NB4 (cell line): Measurements from ENCODE around the gene NCAPH2.

Experiments used
- DNase-seq: peaks from one replicate; pipeline ENCODE4 v3.0.0; 2010; ENCODE audit warnings: low read depth
- H3K4me3 ChIP-seq: one replicate; pipeline ENCODE4 v1.5.1; 2011; ENCODE audit warnings: mild to moderate bottlenecking, low read depth, low read length, moderate library complexity
- MYC ChIP-seq: IDR thresholded peaks from 2 replicates; pipeline ENCODE4 v1.6.1; 2011; ENCODE audit warnings: low read depth, low read length
- POLR2A ChIP-seq: IDR thresholded peaks from 2 replicates; pipeline ENCODE4 v1.6.1; 2011; ENCODE audit warnings: mild to moderate bottlenecking; ENCODE audit not compliant: insufficient read length; ENCODE audit errors: extremely low read depth
- TF ChIP-seq, protein P1 (sequence below): IDR thresholded peaks from 2 replicates; pipeline ENCODE4 v1.6.1; 2011; ENCODE audit warnings: low read depth, low read length
- TF ChIP-seq, protein P2 (sequence below): IDR thresholded peaks from one replicate; pipeline ENCODE4 v1.5.1; 2012; ENCODE audit warnings: low read depth, low read length

Gene NCAPH2

GRCh38 chr22:50483977-50484853 is 23.8 kb upstream of the NCAPH2 start:
- DNase-seq, result no peak
- H3K4me3 ChIP-seq, result no peak overlapping the region
- TF ChIP-seq MYC (no peak), POLR2A (no peak)

- DNase-seq, result no peak
- no peak overlapping the region for H3K4me3 ChIP-seq
- TF ChIP-seq, protein P1, sequence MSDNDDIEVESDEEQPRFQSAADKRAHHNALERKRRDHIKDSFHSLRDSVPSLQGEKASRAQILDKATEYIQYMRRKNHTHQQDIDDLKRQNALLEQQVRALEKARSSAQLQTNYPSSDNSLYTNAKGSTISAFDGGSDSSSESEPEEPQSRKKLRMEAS, result no peak
- TF ChIP-seq POLR2A (no peak), MYC (no peak)
- TF ChIP-seq, protein P2, sequence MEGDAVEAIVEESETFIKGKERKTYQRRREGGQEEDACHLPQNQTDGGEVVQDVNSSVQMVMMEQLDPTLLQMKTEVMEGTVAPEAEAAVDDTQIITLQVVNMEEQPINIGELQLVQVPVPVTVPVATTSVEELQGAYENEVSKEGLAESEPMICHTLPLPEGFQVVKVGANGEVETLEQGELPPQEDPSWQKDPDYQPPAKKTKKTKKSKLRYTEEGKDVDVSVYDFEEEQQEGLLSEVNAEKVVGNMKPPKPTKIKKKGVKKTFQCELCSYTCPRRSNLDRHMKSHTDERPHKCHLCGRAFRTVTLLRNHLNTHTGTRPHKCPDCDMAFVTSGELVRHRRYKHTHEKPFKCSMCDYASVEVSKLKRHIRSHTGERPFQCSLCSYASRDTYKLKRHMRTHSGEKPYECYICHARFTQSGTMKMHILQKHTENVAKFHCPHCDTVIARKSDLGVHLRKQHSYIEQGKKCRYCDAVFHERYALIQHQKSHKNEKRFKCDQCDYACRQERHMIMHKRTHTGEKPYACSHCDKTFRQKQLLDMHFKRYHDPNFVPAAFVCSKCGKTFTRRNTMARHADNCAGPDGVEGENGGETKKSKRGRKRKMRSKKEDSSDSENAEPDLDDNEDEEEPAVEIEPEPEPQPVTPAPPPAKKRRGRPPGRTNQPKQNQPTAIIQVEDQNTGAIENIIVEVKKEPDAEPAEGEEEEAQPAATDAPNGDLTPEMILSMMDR, result no peak
Measured at GRCh38 chr22:50485221-50486131, 22.5 kb upstream of the NCAPH2 start.

- no peak for DNase-seq
- TF ChIP-seq, protein P2, result no peak
- no peak for TF ChIP-seq MYC
- TF ChIP-seq POLR2A, result no peak
- TF ChIP-seq, protein P1, result no peak
- no peak within 1 kb of the TSS for H3K4me3 ChIP-seq
Measured at GRCh38 chr22:50486561-50487289, 21.3 kb upstream of the NCAPH2 start, which contains the start of gene MIOX. Gene MIOX, plus strand, starts transcription at chr22:50486859. Its CDS starts 39 bp downstream, at chr22:50486898.

DNA sequence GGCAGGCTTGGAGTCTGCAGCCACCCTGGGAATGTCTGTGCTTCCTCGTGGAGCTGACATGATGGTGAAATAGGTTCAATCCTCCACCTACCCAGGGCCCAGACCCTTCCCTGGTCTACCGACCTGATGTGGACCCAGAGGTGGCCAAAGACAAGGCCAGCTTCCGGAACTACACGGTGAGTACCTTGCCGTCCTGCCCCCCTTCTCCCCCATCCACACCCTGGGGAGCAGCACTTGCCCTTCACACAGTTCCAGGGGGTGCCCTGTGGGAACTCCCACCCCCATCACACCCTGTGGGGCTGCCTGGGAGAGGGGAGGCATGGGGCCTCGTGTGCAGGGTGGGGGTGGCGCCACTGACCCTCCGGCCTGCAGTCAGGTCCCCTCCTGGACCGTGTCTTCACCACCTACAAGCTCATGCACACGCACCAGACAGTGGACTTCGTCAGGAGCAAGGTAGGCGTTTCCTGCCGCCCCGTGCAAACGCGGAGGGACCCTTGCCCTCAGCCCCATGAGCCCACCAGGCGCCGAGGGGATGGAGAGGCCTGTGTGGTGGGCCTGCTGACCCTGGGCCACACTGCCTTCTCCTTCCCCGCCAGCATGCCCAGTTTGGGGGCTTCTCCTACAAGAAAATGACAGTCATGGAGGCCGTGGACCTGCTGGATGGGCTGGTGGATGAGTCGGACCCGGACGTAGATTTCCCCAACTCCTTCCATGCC is 20.6 kb upstream of the NCAPH2 start:
- no peak overlapping the region for H3K4me3 ChIP-seq
- DNase-seq, result no peak
- TF ChIP-seq MYC (no peak), POLR2A (no peak)
- TF ChIP-seq, protein P2, result no peak
- TF ChIP-seq, protein P1, result no peak

DNA sequence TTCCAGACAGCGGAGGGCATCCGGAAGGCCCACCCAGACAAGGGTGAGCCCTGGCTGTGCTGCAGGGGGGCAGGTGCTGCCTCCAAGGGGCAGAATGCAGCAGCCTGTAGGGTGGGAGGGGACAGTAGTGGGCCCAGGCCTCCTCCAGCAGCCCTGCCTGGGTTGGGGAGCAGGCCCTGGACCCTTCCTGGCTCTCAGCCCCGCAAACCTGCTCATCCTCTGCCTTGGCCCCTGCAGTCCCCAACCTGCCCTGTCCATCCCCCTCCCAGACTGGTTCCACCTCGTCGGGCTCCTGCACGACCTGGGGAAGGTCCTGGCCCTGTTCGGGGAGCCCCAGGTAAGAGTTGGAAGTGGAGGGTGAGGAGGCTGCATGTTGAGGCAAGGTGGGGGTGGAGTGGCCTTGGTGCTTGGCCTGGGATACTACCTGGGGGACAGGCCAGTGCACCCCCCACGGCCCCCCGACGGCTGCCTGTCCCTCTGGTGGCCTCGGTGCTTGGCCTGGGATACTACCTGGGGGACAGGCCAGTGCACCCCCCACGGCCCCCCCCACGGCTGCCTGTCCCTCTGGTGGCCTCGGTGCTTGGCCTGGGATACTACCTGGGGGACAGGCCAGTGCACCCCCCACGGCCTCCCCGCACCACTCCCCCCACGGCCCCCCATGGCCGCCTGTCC is 19.9 kb upstream of the NCAPH2 start:
- no peak overlapping the region for H3K4me3 ChIP-seq
- no peak for DNase-seq
- TF ChIP-seq POLR2A (no peak), MYC (no peak)
- TF ChIP-seq, protein P2, result no peak
- TF ChIP-seq, protein P1, result no peak
